Ishikawa (cell line): ENCODE results near the gene TBC1D22B.

Experiments used
- EP300 ChIP-seq: IDR thresholded peaks from 2 replicates; pipeline ENCODE4 v1.6.1; 2012; ENCODE audit warnings: borderline replicate concordance
- FOXM1 ChIP-seq: IDR thresholded peaks from 2 replicates; pipeline ENCODE4 v1.6.1; 2012; ENCODE audit warnings: low read depth, borderline replicate concordance
- RAD21 ChIP-seq: IDR thresholded peaks from 2 replicates; pipeline ENCODE4 v1.6.1; 2012; ENCODE audit warnings: low read depth
- YY1 ChIP-seq: IDR thresholded peaks from 2 replicates; pipeline ENCODE4 v1.6.1; 2012; ENCODE audit warnings: low read depth
- ZBTB7A ChIP-seq: IDR thresholded peaks from 2 replicates; pipeline ENCODE4 v1.6.1; 2012; ENCODE audit warnings: low read depth
- TF ChIP-seq, protein P1 (sequence below): IDR thresholded peaks from 2 replicates; pipeline ENCODE4 v1.6.1; 2012

DNA sequence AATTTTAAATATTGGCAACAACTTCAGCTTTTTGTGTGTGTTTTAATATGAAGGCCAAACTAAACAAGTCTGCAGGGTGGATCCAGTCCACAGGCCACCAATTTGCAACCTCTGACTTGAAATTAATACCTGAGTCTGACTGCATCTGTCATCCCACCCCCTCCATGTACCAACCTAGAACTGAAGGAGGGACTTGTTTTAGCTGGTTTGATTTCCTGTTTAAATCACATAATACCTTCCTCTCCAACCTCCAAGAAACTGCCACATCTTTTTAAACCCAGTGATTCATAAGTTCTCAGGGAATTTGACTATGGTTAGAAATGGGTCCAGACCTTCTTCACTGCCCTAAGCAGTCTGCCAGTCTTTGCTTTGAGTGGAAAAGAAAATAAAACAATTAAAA lies 117.8 kb downstream of the TBC1D22B start:
- TF ChIP-seq, protein P1, sequence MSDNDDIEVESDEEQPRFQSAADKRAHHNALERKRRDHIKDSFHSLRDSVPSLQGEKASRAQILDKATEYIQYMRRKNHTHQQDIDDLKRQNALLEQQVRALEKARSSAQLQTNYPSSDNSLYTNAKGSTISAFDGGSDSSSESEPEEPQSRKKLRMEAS, result no peak
- no peak for TF ChIP-seq FOXM1
- no peak for TF ChIP-seq ZBTB7A
- TF ChIP-seq RAD21, result no peak
- no peak for TF ChIP-seq EP300
- TF ChIP-seq YY1, result no peak
